ENCODE measurements around the gene INTS2.
"Not testable (repeated sequence)": the region's sequence is repeated elsewhere in the genome, so short reads cannot be mapped to it uniquely, and the experiment has no call there.

Gene INTS2

GRCh38 chr17:61847659-61848058, 80.1 kb downstream of the INTS2 start:
- no peak for DNase-seq (ENCODE audit: low spot score)

DNA sequence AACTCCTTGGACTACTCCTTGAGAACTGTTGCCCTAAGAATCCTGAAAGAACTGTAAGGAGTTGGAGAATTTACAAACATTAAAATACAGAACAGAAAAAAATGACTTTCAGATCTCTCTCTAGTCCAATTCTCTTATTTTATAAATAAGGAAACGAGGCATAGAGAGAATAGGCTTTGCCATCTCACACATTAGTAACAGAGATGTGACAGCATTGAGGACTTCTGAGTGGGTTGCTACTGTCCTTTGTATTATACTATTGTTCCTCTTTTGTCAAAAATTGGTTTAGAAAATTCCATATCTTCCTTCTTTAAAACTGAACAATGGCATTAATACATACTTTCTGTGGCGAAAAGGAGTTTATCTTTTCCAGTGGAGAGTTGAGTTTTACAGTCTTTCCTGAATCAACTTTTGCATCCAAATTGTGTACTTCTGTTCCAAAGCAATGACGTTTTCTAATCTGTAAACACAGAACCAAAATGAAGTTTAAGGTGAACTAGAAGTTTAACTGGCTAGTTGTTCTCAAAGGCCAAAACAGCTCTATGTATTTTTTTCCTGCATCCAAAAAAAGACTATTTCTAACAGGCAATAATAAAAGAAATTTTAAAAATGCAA, 80.9 kb downstream of the INTS2 start:
- no peak for DNase-seq (ENCODE audit: low spot score)

GRCh38 chr17:61846088-61846487, 81.7 kb downstream of the INTS2 start:
- DNase-seq (ENCODE audit: low spot score): no peak

GRCh38 chr17:61843435-61843834, 84.3 kb downstream of the INTS2 start:
- DNase-seq (ENCODE audit: low spot score): no peak

DNA sequence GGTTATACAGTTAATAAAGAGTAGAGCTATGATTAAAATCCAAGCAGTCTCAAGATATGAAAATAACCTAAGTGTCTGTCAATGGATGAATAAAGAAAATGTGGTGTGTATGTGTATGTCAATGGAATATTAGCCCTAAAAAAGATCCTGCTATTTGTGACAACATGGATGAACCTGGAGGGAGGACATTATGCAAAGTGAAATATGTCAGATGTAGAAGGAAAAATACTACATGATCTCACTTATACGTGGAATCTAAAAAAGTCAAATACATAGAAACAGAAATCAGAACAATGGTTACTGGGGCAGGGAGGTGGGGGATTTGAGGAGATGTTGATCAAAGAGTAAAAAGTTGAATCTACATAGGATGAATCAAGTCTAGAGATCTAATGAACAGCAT, 84.9 kb downstream of the INTS2 start:
- DNase-seq (ENCODE audit: low spot score): no peak

GRCh38 chr17:61839300-61839786, 88.4 kb downstream of the INTS2 start:
- DNase-seq (ENCODE audit: low spot score): no peak

- peak; percentile 69 for DNase-seq (ENCODE audit: low spot score)
Observed at GRCh38 chr17:61837175-61838051, 90.4 kb downstream of the INTS2 start.

- DNase-seq (ENCODE audit: low spot score): no peak
Observed at GRCh38 chr17:61836266-61837174, 91.3 kb downstream of the INTS2 start.

DNA sequence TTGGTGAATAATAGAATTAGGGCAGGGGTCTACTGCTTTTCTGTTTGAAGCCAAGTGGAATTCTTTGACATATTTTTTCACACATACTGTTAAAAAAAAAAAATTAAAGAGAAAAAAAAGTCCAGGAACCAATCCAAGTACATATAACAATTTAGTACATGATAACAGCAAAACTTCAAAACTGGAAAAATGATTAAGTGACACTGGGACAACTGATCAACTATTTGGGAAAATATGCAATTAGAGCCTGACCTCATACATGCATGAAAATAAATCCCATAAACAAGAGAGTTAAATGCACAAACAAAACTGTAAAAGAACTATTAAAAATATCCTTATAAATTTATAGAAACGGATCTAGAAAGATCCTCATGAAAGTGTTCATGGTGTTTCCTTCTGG, 92.2 kb downstream of the INTS2 start:
- DNase-seq (ENCODE audit: low spot score): no peak

GRCh38 chr17:61834610-61835009, 93.2 kb downstream of the INTS2 start:
- DNase-seq (ENCODE audit: low spot score): no peak

DNA sequence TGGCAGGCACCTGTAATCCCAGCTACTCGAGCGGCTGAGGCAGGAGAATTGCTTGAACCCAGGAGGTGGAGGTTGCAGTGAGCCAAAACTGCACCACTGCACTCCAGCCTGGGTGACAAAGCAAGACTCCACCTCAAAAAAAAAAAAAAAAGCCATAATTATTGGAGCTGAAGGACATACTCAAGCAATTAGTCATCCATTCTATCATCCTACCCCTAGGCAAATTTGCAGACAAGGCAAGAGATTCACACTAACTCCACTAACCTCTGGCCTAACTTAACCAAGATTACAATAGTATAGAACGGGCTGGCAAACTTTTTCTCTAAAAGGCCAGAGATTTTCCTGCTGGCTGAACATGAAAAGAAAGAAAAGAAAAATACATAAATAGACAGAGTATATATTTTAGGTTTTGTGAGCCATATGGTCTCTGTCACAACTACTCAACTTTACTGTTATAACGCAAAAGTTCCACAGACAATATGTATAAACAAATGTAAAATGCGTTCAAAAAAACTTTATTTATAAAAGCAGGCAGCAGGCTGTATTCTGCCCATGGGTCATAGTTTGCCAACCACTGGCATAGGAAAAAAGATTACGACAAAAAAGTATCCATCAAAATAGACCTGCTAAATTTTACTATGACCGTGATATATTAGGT, 94.1 kb downstream of the INTS2 start:
- DNase-seq (ENCODE audit: low spot score): no peak

- DNase-seq (ENCODE audit: low spot score): no peak
Observed at GRCh38 chr17:61832463-61832862, 95.3 kb downstream of the INTS2 start.

- DNase-seq (ENCODE audit: low spot score): no peak
Observed at GRCh38 chr17:61831099-61831498, 96.7 kb downstream of the INTS2 start.

GRCh38 chr17:61828694-61829093, 99.1 kb downstream of the INTS2 start:
- no peak for DNase-seq (ENCODE audit: low spot score)

DNA sequence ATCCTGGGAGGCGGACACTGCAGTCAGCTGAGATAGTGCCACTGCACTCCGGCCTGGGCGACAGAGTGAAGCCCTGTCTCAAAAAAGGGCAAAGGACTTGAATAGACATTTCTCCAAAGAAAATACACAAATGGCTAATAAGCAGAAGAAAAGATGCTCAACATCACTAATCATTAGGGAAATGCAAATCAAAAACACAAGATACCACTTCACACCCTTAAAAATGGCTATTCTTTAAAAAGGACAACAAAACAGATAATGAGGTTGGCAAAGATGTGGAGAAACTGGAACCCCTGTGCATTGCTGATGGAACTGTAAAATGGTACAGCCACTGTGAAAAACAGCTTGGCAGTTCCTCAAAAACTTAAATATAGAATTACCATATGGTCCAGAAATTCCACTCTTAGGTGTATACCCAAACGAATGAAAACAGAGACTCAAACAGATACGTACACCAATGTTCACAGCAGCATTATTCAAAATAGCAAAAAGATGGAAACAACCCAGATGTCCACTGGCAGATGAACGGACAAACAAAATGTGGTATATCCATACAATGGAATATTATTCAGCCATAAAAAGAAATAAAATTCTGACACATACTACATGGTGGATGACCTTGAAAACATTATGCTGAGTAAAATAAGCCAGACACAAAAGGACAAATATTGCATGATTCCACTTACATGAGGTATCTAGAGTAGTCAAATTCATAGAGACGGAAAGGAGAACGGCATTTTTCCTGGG, 100.0 kb downstream of the INTS2 start:
- DNase-seq (ENCODE audit: low spot score): no peak

GRCh38 chr17:61826866-61827265, 100.9 kb downstream of the INTS2 start:
- DNase-seq (ENCODE audit: low spot score): not testable (repeated sequence)

GRCh38 chr17:61826198-61826597, 101.6 kb downstream of the INTS2 start:
- not testable (repeated sequence) for DNase-seq (ENCODE audit: low spot score)

DNA sequence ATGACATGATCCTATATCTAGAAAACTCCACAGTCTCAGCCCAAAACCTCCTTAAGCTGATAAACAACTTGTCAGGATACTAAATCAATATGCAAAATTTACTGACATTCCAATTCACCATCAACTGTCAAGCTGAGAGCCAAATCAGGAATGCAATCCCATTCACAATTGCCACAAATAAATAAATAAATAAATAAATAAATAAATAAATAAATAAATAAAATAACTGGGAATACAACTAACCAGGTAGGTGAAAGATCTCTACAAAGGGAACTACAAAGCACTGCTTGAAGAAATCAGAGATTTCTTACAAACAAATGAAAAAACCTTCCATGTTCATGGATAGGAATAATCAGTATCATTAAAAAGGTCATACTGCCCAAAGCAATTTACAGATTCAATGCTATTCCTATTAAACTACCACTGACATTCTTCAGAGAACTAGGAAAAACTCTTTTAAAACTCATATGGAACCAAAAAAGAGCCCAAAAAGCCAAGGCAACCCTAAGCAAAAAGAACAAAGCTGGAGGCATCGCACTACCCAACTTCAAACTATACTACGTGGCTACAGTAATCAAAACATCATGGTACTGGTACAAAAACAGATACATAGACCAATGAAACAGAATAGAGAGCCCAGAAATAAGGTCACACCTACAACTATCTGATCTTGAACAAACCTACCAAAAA, 102.2 kb downstream of the INTS2 start:
- DNase-seq (ENCODE audit: low spot score): no peak

GRCh38 chr17:61822326-61823285, 105.2 kb downstream of the INTS2 start:
- no peak for DNase-seq (ENCODE audit: low spot score)
